Fibroblast of pulmonary artery (primary cell): ENCODE measurements around the gene LDAF1.

Source experiments
- DNase-seq: peaks from one replicate; pipeline ENCODE4 v3.0.0-alpha.2; 2010; ENCODE audit warnings: low read depth
- H3K4me3 ChIP-seq: replicated peaks from 2 replicates; pipeline ENCODE4 v1.5.1; 2011; ENCODE audit warnings: low read depth, mild to moderate bottlenecking, control low read depth, low read length, moderate library complexity
- CTCF ChIP-seq: IDR thresholded peaks from 2 replicates; pipeline ENCODE4 v1.5.1; 2011; ENCODE audit warnings: mild to moderate bottlenecking, control low read depth, low read length, inconsistent platforms; ENCODE audit errors: missing control alignments

Gene LDAF1

GRCh38 chr16:21222495-21223337 is 64.2 kb downstream of the LDAF1 start:
- TF ChIP-seq CTCF, result no peak
- DNase-seq, result no peak
- no peak overlapping the region for H3K4me3 ChIP-seq

GRCh38 chr16:21223787-21224186 is 65.3 kb downstream of the LDAF1 start:
- no peak for TF ChIP-seq CTCF
- H3K4me3 ChIP-seq, result no peak overlapping the region
- DNase-seq, result no peak

- H3K4me3 ChIP-seq, result no peak overlapping the region
- no peak for DNase-seq
- no peak for TF ChIP-seq CTCF
Observed at GRCh38 chr16:21224800-21225199, 66.3 kb downstream of the LDAF1 start.

GRCh38 chr16:21226749-21227148 is 68.3 kb downstream of the LDAF1 start:
- H3K4me3 ChIP-seq, result no peak overlapping the region
- DNase-seq, result no peak
- TF ChIP-seq CTCF, result no peak

GRCh38 chr16:21227866-21228265 is 69.4 kb downstream of the LDAF1 start:
- TF ChIP-seq CTCF, result no peak
- no peak overlapping the region for H3K4me3 ChIP-seq
- DNase-seq, result no peak

- TF ChIP-seq CTCF, result no peak
- no peak for DNase-seq
- H3K4me3 ChIP-seq, result no peak overlapping the region
Observed at GRCh38 chr16:21228361-21228872, 69.9 kb downstream of the LDAF1 start.
